Lower leg skin (tissue), 3 donors: Measurements from ENCODE around the gene BCO2.

ENCODE experiments used
- CTCF ChIP-seq, 3 donors: fragments of 450-650 bp; IDR thresholded peaks; one replicate each; pipeline ENCODE4 v1.5.1; 2016; ENCODE audit warnings: antibody characterized with exemption in 3 of 3, mild to moderate bottlenecking in 3 of 3, moderate library complexity in 2 of 3
- POLR2A ChIP-seq, 2 donors: fragments of 450-650 bp; IDR thresholded peaks; one replicate each; pipeline ENCODE4 v1.6.1; 2016 to 2017; ENCODE audit warnings: antibody characterized with exemption in 2 of 2, mild to moderate bottlenecking in 1 of 2, moderate library complexity in 1 of 2

GRCh38 chr11:112215621-112216020 lies 40.3 kb downstream of the BCO2 start:
- TF ChIP-seq POLR2A (IDR thresholded peaks at IDR 0.05) (no peak), CTCF (IDR thresholded peaks at IDR 0.05) (no peak)
